Natural killer cell treated with Interleukin-12 subunit alpha and Interleukin-12 subunit beta and Interleukin-15 and Interleukin-18, amount 100 ng/mL, for 72 hours (primary cell): ENCODE measurements around the gene HLA-DOB. TPM values are rescaled to one million over a fixed set of nuclear protein-coding genes. Genes with fewer than 3 reads are reported as not detected.
"Not testable (repeated sequence)": the region's sequence is repeated elsewhere in the genome, so short reads cannot be mapped to it uniquely, and the experiment has no call there.

Experiments used
- ATAC-seq, 2 donors: fragments of 150-1000 bp; cut with Tn5 transposase in 1 of 2; sonication (Bioruptor Pico), chemical (Tn5 transposase) in 1 of 2; 2 replicates each; pipeline ENCODE4 v1.10.0; 2021
- DNase-seq: peaks from one replicate; pipeline ENCODE4 v3.0.0; 2022; ENCODE audit warnings: low spot score
- H3K27ac Mint-ChIP-seq, 2 donors: 1 replicate in 1 of 2; 2 replicates in 1 of 2; pipeline ENCODE4 v1.8.0; 2022; ENCODE audit warnings: mixed read lengths in 2 of 2, mild to moderate bottlenecking in 1 of 2, moderate library complexity in 1 of 2
- H3K27me3 Mint-ChIP-seq, 2 donors: 1 replicate in 1 of 2; 2 replicates in 1 of 2; pipeline ENCODE4 v1.8.0; 2022; ENCODE audit warnings: mixed read lengths in 2 of 2
- H3K36me3 Mint-ChIP-seq: one replicate; pipeline ENCODE4 v1.8.0; 2022; ENCODE audit warnings: mixed read lengths
- H3K4me1 Mint-ChIP-seq, 2 donors: 1 replicate in 1 of 2; 2 replicates in 1 of 2; pipeline ENCODE4 v1.8.0; 2022; ENCODE audit warnings: low read depth in 2 of 2, mixed read lengths in 2 of 2, mild to moderate bottlenecking in 1 of 2
- H3K4me3 Mint-ChIP-seq: one replicate; pipeline ENCODE4 v1.8.0; 2022; ENCODE audit warnings: mixed read lengths
- H3K9me3 Mint-ChIP-seq: 2 replicates; pipeline ENCODE4 v1.8.0; 2022; ENCODE audit warnings: mixed read lengths
- total RNA-seq, 2 donors: library from RNA; stranded (reverse); gene quantifications; one replicate each; pipeline ENCODE4 v1.2.3, GENCODE V29; 2022

HLA-DOB gene
- total RNA-seq, 2 donors from 2014 or later, result 3.3 to 13.9 TPM

DNA sequence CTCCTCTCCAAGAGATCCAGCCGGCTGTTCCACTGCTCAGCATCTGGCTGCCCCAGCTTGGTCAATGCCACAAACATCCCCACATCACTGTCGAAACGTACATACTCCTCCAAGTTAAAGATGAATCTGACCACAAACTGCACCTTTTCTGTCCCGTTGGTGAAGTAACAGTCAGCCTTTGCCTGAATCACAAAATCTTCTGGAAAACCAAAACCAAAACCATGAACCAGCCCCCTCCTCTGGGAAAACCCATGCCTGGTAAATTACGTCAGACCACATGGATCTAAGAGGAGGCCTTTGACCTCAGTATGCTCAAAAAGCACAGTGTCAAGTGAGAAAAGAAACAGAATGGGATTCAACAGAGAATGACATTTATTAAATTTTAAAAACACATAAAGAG lies 1.7 kb downstream of the HLA-DOB start:
- Mint-ChIP-seq H3K27ac (no peak overlapping the region), H3K27me3 (no peaks in the 10 kb centered on the region), H3K36me3 (no peaks in the 10 kb centered on the region), H3K4me3 (no peak overlapping the region), H3K9me3 (no peaks in the 10 kb centered on the region), H3K4me1 (no peaks in the 10 kb centered on the region)
- DNase-seq (no peak), ATAC-seq (no peak)

- Mint-ChIP-seq H3K9me3 (no peaks in the 10 kb centered on the region), H3K4me3 (no peak overlapping the region), H3K4me1 (no peaks in the 10 kb centered on the region), H3K36me3 (no peaks in the 10 kb centered on the region), H3K27ac (no peak overlapping the region), H3K27me3 (no peaks in the 10 kb centered on the region)
- ATAC-seq (no peak), DNase-seq (no peak)
These were observed 2.7 kb downstream of the HLA-DOB start for GRCh38 chr6:32814145-32814544.

DNA sequence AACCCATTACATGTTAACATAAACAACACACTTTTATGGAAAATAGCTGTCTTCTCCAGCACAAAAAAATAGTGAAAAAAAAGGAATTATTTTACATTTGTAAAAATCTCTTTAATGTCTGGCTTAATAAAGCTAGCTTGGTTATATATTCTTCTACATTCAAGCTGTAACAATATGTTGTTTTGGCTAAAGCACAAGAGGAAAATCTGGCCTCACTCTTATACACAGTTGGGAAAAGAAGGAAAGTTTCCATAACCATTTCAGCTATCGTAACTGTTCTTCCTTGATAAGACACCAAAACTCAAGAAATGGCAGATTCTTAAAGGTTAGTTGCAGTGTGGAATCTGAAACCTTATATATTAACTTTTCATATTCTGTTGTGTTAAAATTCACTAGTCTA lies 7.6 kb downstream of the HLA-DOB start:
- no peak for ATAC-seq
- H3K4me3 Mint-ChIP-seq, result no peak overlapping the region
- peaks cover 21 to 24% of the 10 kb centered on the region in 2 donors for H3K27me3 Mint-ChIP-seq
- DNase-seq, result no peak
- no peaks in the 10 kb centered on the region for H3K9me3 Mint-ChIP-seq
- H3K4me1 Mint-ChIP-seq, result peaks cover 4% of the 10 kb centered on the region in 2 donors
- H3K36me3 Mint-ChIP-seq, result no peaks in the 10 kb centered on the region
- H3K27ac Mint-ChIP-seq, result no peak overlapping the region

- no peak overlapping the region for H3K27ac Mint-ChIP-seq
- H3K9me3 Mint-ChIP-seq, result no peaks in the 10 kb centered on the region
- peaks cover 35 to 37% of the 10 kb centered on the region in 2 donors for H3K27me3 Mint-ChIP-seq
- peaks cover 4% of the 10 kb centered on the region in 2 donors for H3K4me1 Mint-ChIP-seq
- no peaks in the 10 kb centered on the region for H3K36me3 Mint-ChIP-seq
- no peak overlapping the region for H3K4me3 Mint-ChIP-seq
- DNase-seq (no peak), ATAC-seq (peak; percentile 20 to 52)
These were observed 9.7 kb downstream of the HLA-DOB start for GRCh38 chr6:32807020-32807580.

DNA sequence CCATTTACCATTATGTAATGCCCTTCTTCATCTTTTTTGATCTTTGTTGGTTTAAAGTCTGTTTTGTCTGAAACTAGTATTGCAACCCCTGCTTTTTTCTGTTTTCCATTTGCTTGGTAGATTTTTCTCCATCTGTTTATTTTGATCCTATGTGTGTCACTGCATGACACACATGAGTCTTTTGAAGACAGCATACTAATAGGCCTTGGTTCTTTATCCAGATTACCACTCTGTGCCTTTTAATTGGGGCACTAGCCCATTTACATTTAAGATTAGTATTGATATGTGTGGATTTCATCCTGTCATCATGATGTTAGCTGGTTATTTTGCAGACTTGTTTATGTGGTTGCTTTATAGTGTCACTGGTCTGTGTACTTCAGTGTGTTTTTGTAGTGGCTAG lies 11.4 kb downstream of the HLA-DOB start:
- not testable (repeated sequence) for H3K4me1 Mint-ChIP-seq, ATAC-seq, H3K27ac Mint-ChIP-seq, DNase-seq, H3K36me3 Mint-ChIP-seq, H3K9me3 Mint-ChIP-seq, H3K4me3 Mint-ChIP-seq
- H3K27me3 Mint-ChIP-seq, result peaks cover 40 to 51% of the 10 kb centered on the region in 2 donors

GRCh38 chr6:32803416-32803815 lies 13.4 kb downstream of the HLA-DOB start:
- no peak overlapping the region for H3K27ac Mint-ChIP-seq
- DNase-seq, result no peak
- H3K4me3 Mint-ChIP-seq, result no peak overlapping the region
- peaks cover 3% of the 10 kb centered on the region for H3K9me3 Mint-ChIP-seq
- no peak for ATAC-seq
- H3K4me1 Mint-ChIP-seq, result peaks cover 4% of the 10 kb centered on the region in 2 donors
- peaks cover 7% of the 10 kb centered on the region for H3K36me3 Mint-ChIP-seq
- peaks cover 46 to 59% of the 10 kb centered on the region in 2 donors for H3K27me3 Mint-ChIP-seq

DNA sequence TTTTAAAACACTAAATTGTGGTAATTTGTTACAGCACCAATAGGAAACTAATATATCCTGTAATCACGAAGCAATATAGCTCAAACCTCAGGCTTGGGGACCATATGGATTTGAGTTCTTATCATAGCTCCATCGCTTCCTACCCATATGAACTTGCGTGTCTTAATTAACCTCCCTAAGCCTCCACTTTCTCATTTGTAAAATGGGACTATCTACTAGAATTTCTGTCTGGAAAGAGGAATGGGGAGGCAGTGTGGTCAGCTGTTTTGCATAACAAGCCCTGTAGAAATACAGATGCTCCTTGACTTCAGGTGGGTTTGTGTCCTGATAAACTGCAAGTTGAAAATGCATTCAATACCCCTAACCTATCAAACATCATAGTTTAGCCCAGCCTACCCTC lies 17.1 kb downstream of the HLA-DOB start:
- Mint-ChIP-seq H3K36me3 (peaks cover 10% of the 10 kb centered on the region), H3K9me3 (peaks cover 3% of the 10 kb centered on the region), H3K4me3 (no peak overlapping the region), H3K27me3 (peaks cover 48 to 63% of the 10 kb centered on the region in 2 donors), H3K27ac (no peak overlapping the region), H3K4me1 (peaks cover 12 to 16% of the 10 kb centered on the region in 2 donors)
- ATAC-seq (no peak), DNase-seq (no peak)

GRCh38 chr6:32799168-32799567 lies 17.6 kb downstream of the HLA-DOB start:
- Mint-ChIP-seq H3K27ac (no peak overlapping the region), H3K4me1 (peaks cover 16 to 22% of the 10 kb centered on the region in 2 donors), H3K27me3 (peaks cover 49 to 63% of the 10 kb centered on the region in 2 donors), H3K9me3 (peaks cover 3% of the 10 kb centered on the region), H3K36me3 (peaks cover 10% of the 10 kb centered on the region), H3K4me3 (no peak overlapping the region)
- no peak for DNase-seq
- ATAC-seq, result no peak

DNA sequence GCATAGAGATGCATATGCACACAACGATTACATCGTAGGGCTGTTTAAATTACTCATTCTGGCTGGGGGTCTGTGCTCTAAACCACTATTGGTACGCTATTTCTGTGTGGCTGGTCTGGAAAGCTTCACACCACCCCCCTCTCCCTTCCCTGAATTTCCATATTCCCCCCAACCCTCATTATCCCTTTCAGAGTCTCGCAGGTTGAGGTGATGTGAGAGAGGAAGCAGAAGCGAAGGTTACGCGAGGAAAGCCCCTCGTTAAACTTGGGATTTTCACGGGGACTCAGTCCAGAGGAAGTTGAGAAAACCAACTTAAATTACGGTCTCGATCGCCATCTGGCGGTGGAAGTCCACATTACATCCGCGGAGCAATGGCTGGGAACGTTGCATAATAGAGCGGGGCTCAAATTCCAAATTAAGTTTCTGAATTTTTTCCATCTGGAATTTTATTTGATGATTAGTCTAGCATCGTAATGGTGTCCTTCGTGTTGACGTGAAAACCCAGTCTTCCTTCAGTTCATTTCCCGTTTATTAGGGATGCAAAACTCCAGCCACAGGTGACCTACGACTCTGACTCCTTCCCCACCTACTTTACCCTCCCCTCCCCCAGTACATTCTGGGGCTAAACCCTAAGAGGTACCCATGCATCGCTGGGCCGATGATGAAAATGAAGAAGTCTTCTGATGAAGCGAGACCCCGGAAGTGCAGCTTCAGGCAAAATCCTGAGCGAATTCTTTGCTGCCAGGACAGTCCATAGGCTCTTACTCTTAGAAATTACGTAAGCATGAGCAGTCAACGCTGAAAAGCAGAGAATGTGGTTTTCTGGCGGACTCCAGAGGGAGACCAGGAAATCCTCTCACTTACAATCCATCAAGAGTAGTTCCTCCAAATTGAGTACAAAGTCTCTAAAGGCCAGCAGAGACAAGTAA lies 19.7 kb downstream of the HLA-DOB start:
- Mint-ChIP-seq H3K27me3 (peaks cover 45 to 58% of the 10 kb centered on the region in 2 donors), H3K4me1 (peaks cover 17 to 24% of the 10 kb centered on the region in 2 donors), H3K9me3 (peaks cover 3% of the 10 kb centered on the region), H3K4me3 (peak overlapping the region; percentile 64), H3K27ac (peak overlapping the region in 1 of 2 donors; percentile 37), H3K36me3 (peaks cover 10% of the 10 kb centered on the region)
- ATAC-seq, result peak; percentile 70 to 82
- DNase-seq, result peak; percentile 76

- H3K4me3 Mint-ChIP-seq, result no peak overlapping the region
- peaks cover 3% of the 10 kb centered on the region for H3K9me3 Mint-ChIP-seq
- H3K4me1 Mint-ChIP-seq, result peaks cover 17 to 24% of the 10 kb centered on the region in 2 donors
- ATAC-seq, result no peak
- no peak overlapping the region for H3K27ac Mint-ChIP-seq
- peaks cover 44 to 48% of the 10 kb centered on the region in 2 donors for H3K27me3 Mint-ChIP-seq
- peaks cover 10% of the 10 kb centered on the region for H3K36me3 Mint-ChIP-seq
- DNase-seq, result no peak
These were observed 22.3 kb downstream of the HLA-DOB start for GRCh38 chr6:32794510-32794909.

GRCh38 chr6:32792901-32793435 lies 23.8 kb downstream of the HLA-DOB start:
- no peak for ATAC-seq
- Mint-ChIP-seq H3K4me1 (peaks cover 17 to 24% of the 10 kb centered on the region in 2 donors), H3K36me3 (no peaks in the 10 kb centered on the region), H3K9me3 (no peaks in the 10 kb centered on the region), H3K27me3 (peaks cover 40 to 43% of the 10 kb centered on the region in 2 donors), H3K4me3 (no peak overlapping the region), H3K27ac (no peak overlapping the region)
- DNase-seq, result no peak

DNA sequence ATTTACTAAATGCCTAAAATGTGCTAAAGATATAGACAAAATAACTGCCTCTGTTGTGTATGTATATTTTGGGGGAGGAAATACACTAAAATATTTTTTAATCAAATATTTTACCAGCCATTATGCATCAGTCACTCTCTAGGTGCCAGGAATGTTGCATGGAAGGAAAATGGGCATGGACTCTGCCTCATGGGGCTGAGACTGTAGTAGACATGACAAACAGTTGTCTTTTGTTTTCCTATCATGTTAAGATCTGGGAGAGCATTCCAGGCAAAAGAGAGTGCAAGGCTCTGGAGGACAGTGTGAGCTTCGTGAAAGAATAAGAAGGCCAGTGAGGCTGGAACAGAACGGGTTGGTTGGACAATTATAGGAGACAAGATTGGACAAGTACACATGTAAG lies 26.5 kb downstream of the HLA-DOB start:
- Mint-ChIP-seq H3K27me3 (peaks cover 46 to 54% of the 10 kb centered on the region in 2 donors), H3K27ac (no peak overlapping the region), H3K36me3 (no peaks in the 10 kb centered on the region), H3K9me3 (no peaks in the 10 kb centered on the region), H3K4me1 (peaks cover 5 to 11% of the 10 kb centered on the region in 2 donors), H3K4me3 (no peak overlapping the region)
- no peak for ATAC-seq
- no peak for DNase-seq

- Mint-ChIP-seq H3K9me3 (no peaks in the 10 kb centered on the region), H3K4me1 (no peaks in the 10 kb centered on the region), H3K4me3 (no peak overlapping the region), H3K27me3 (peaks cover 25 to 41% of the 10 kb centered on the region in 2 donors), H3K36me3 (no peaks in the 10 kb centered on the region), H3K27ac (no peak overlapping the region)
- ATAC-seq (peak; percentile 58 to 67), DNase-seq (no peak)
These were observed 30.8 kb downstream of the HLA-DOB start for GRCh38 chr6:32785781-32786533.
